Skeletal muscle tissue (tissue), 4 donors: ENCODE measurements around the gene HGFAC. TPM values are rescaled to one million over a fixed set of nuclear protein-coding genes. Genes with fewer than 3 reads are reported as not detected.
A peak's percentile ranks its signal among the peaks of the same experiment; 100 is the strongest.

Experiments used
- H3K27ac ChIP-seq: one replicate; pipeline ENCODE4 v1.7.0; 2013; ENCODE audit warnings: mild to moderate bottlenecking, low read depth, low read length, inconsistent platforms
- H3K27me3 ChIP-seq, 3 donors: one replicate each; pipeline ENCODE4 v1.7.0; 2013; ENCODE audit warnings: low read length in 3 of 3; ENCODE audit not compliant: control insufficient read depth in 3 of 3, insufficient read depth in 3 of 3
- H3K36me3 ChIP-seq, 3 donors: one replicate each; pipeline ENCODE4 v1.7.0; 2013; ENCODE audit warnings: low read length in 3 of 3; ENCODE audit not compliant: control insufficient read depth in 3 of 3, insufficient read depth in 3 of 3
- H3K4me1 ChIP-seq, 3 donors: one replicate each; pipeline ENCODE4 v1.7.0; 2013; ENCODE audit warnings: low read length in 3 of 3, mild to moderate bottlenecking in 3 of 3; ENCODE audit not compliant: control insufficient read depth in 3 of 3, insufficient read depth in 3 of 3
- H3K4me3 ChIP-seq, 3 donors: one replicate each; pipeline ENCODE4 v1.7.0; 2013; ENCODE audit warnings: low read length in 3 of 3
- H3K9ac ChIP-seq, 3 donors: one replicate each; pipeline ENCODE4 v1.7.0; 2013; ENCODE audit warnings: low read length in 3 of 3, mild to moderate bottlenecking in 3 of 3, moderate library complexity in 2 of 3, low read depth in 1 of 3
- H3K9me3 ChIP-seq, 3 donors: one replicate each; pipeline ENCODE4 v1.7.0; 2013; ENCODE audit warnings: low read length in 3 of 3; ENCODE audit not compliant: control insufficient read depth in 3 of 3
- total RNA-seq: library from RNA; depleted of rRNA; stranded (reverse); fragments of >200 nt; gene quantifications from one replicate; pipeline ENCODE4 v1.2.3, GENCODE V29; 2014
- donor health status: Osteomylitis.

The HGFAC gene
- total RNA-seq, 1 donor from 2014 or later, result 0.52 TPM

DNA sequence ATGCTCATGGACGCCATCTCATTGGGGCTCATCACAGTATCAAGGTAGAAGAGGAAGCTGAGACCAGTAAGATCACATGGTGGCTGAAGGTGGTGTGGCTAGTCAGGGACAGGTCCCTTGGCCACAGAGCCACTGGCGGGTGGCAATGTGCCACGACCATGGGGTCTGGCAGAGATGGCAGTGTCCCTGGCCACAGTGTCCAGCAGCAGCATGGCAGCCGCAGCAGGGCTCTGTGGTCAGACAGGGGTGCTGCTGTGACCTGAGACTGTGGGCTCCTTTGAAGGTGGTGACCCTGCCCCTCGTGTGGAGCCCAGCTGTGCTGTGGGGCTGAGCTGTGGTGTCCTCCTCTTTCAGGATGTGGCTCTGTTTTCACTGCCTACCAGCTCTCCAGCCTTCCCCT, 19.2 kb downstream of the HGFAC start:
- Histone ChIP-seq H3K9me3 (no peaks in the 10 kb centered on the region), H3K27ac (peak overlapping the region; percentile 87), H3K4me1 (peaks cover 35 to 52% (median 46%) of the 10 kb centered on the region in 3 donors), H3K9ac (peak overlapping the region in 2 of 3 donors; percentile 23 to 81), H3K27me3 (peaks cover 0 to 18% (median 5%) of the 10 kb centered on the region in 3 donors), H3K36me3 (no peaks in the 10 kb centered on the region), H3K4me3 (peak overlapping the region in 2 of 3 donors; percentile 27 to 29)

- Histone ChIP-seq H3K27me3 (peaks cover 0 to 18% (median 5%) of the 10 kb centered on the region in 3 donors), H3K36me3 (no peaks in the 10 kb centered on the region), H3K4me1 (peaks cover 41 to 60% (median 52%) of the 10 kb centered on the region in 3 donors), H3K9me3 (no peaks in the 10 kb centered on the region), H3K27ac (peak overlapping the region; percentile 87), H3K9ac (peak overlapping the region; percentile 51 to 81 (median 64)), H3K4me3 (peak overlapping the region; percentile 27 to 35 (median 30))
Observed at GRCh38 chr4:3461515-3462291, 19.9 kb downstream of the HGFAC start.

DNA sequence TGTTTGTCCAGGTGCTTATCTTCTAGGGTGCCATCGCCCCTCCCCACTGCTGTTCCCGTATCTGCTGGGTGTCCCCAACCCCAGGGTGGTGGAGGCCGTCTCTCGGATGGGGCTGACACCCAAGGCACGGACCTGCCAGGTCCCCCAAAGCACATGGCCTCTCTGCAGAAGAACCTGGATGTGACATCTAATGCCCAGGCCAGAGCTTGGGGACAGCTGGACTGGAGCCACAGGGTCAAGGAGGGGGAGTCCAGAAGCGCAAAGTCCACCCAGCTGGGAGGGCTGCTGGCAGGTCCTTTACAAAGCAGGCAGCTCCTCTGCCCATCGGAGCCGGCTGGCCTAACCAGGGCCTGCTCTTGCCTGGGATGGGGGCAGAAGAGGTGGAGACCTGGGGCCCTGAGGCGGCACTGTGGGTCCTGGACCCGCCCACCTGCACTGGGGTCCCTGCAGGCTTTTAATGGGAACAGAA, 20.6 kb downstream of the HGFAC start:
- H3K27me3 ChIP-seq, result peaks cover 0 to 18% (median 5%) of the 10 kb centered on the region in 3 donors
- no peaks in the 10 kb centered on the region for H3K9me3 ChIP-seq
- peaks cover 42 to 64% (median 56%) of the 10 kb centered on the region in 3 donors for H3K4me1 ChIP-seq
- H3K9ac ChIP-seq, result peak overlapping the region; percentile 51 to 81 (median 64)
- H3K27ac ChIP-seq, result peak overlapping the region; percentile 87
- peak overlapping the region in 2 of 3 donors; percentile 35 to 36 for H3K4me3 ChIP-seq
- no peaks in the 10 kb centered on the region for H3K36me3 ChIP-seq

GRCh38 chr4:3462790-3463415, 21.1 kb downstream of the HGFAC start, which contains the start of gene DOK7:
Gene DOK7, plus strand, starts transcription at chr4:3463306. Its CDS starts 70 bp downstream, at chr4:3463376.
- H3K27me3 ChIP-seq, result peaks cover 0 to 18% (median 5%) of the 10 kb centered on the region in 3 donors
- peak within 1 kb of the TSS; percentile 87 for H3K27ac ChIP-seq

DNA sequence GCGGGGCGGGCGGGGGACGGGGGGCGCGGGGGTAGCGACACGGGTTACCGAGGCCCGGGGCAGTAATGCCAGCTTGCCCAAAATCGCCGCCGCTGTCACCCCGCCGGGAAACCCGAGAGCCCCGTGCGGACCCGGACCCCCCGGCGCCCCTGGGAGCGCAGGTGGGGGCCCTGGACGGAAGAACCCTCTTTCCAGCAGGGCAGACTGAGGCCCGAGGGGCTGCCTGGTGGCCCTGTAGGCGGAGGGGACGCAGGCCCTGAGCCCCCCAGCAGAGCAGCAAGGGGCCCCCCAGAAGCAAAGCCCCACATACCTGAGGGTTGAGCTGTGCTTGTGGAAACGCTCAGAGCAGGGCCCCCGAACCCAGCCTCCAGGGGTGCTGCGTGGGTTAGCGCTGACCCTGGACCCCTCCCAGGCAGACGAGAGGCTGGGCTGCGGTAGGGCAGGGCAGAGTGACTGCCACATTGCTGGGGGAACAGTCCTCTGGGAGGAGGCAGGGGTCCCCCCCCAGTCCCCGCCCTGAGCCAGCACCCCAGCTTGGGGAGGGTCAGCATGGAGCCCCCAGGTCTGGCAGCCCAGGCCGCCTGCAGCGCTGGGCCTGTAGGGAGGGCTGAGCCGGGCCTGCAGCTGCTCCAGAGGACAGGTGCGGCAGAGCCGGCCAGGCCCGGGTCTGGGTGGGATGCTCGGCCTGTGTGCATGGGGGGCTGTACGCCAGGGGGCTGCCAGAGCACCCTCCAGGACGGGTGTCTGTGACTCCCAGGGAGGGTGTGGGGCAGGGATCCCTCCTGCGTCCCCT, 22.0 kb downstream of the HGFAC start:
- H3K27me3 ChIP-seq, result peaks cover 0 to 18% (median 5%) of the 10 kb centered on the region in 3 donors
- peak overlapping the region; percentile 89 to 98 (median 93) for H3K9ac ChIP-seq
- peaks cover 46 to 78% (median 70%) of the 10 kb centered on the region in 3 donors for H3K4me1 ChIP-seq

More at GRCh38 chr4:3462790-3463415, 21.1 kb downstream of the HGFAC start, which contains the start of gene DOK7:
- Histone ChIP-seq H3K9ac (peak within 1 kb of the TSS; percentile 89 to 98 (median 93)), H3K4me1 (peaks cover 45 to 70% (median 61%) of the 10 kb centered on the region in 3 donors), H3K9me3 (peaks cover 0 to under 1% (median 0%) of the 10 kb centered on the region in 3 donors), H3K36me3 (no peaks in the 10 kb centered on the region), H3K4me3 (peak within 1 kb of the TSS; percentile 59 to 85 (median 74))

GRCh38 chr4:3464349-3464905, 22.7 kb downstream of the HGFAC start:
- Histone ChIP-seq H3K4me3 (peak overlapping the region; percentile 59 to 85 (median 74)), H3K27ac (peak overlapping the region; percentile 87), H3K4me1 (peaks cover 47 to 78% (median 76%) of the 10 kb centered on the region in 3 donors), H3K27me3 (peaks cover 0 to 18% (median 5%) of the 10 kb centered on the region in 3 donors), H3K9ac (peak overlapping the region; percentile 89 to 98 (median 93)), H3K36me3 (no peaks in the 10 kb centered on the region), H3K9me3 (peaks cover 0 to 4% (median 0%) of the 10 kb centered on the region in 3 donors)

More for the DNA sequence above, 22.0 kb downstream of the HGFAC start:
- H3K4me3 ChIP-seq, result peak overlapping the region; percentile 59 to 85 (median 74)
- H3K36me3 ChIP-seq, result no peaks in the 10 kb centered on the region
- H3K9me3 ChIP-seq, result peaks cover 0 to 4% (median 0%) of the 10 kb centered on the region in 3 donors
- peak overlapping the region; percentile 87 for H3K27ac ChIP-seq

- peaks cover 0 to 4% (median 0%) of the 10 kb centered on the region in 3 donors for H3K9me3 ChIP-seq
- peak overlapping the region in 2 of 3 donors; percentile 74 to 85 for H3K4me3 ChIP-seq
- H3K27me3 ChIP-seq, result peaks cover 0 to 20% (median 5%) of the 10 kb centered on the region in 3 donors
- peaks cover 47 to 83% (median 80%) of the 10 kb centered on the region in 3 donors for H3K4me1 ChIP-seq
- H3K36me3 ChIP-seq, result no peaks in the 10 kb centered on the region
- H3K27ac ChIP-seq, result peak overlapping the region; percentile 87
- peak overlapping the region; percentile 20 to 98 (median 93) for H3K9ac ChIP-seq
Observed at GRCh38 chr4:3464911-3465697, 23.3 kb downstream of the HGFAC start.

- H3K4me1 ChIP-seq, result peaks cover 41 to 84% (median 82%) of the 10 kb centered on the region in 3 donors
- peaks cover 0 to 4% (median 0%) of the 10 kb centered on the region in 3 donors for H3K9me3 ChIP-seq
- peak overlapping the region in 2 of 3 donors; percentile 20 to 85 for H3K4me3 ChIP-seq
- H3K36me3 ChIP-seq, result peaks cover 0 to 2% (median 0%) of the 10 kb centered on the region in 3 donors
- peak overlapping the region in 2 of 3 donors; percentile 93 to 98 for H3K9ac ChIP-seq
- peak overlapping the region; percentile 87 for H3K27ac ChIP-seq
- peaks cover 0 to 22% (median 5%) of the 10 kb centered on the region in 3 donors for H3K27me3 ChIP-seq
Observed at GRCh38 chr4:3465698-3466671, 24.2 kb downstream of the HGFAC start.
